HG02623 (cell line): ENCODE data around the gene DLEU7.

ENCODE experiments used
- ATAC-seq: cut with Tn5 transposase; IDR thresholded peaks from one replicate; pipeline ENCODE4 v1.9.1; 2021; ENCODE audit warnings: moderate library complexity; ENCODE audit not compliant: unreplicated experiment

Gene DLEU7

DNA sequence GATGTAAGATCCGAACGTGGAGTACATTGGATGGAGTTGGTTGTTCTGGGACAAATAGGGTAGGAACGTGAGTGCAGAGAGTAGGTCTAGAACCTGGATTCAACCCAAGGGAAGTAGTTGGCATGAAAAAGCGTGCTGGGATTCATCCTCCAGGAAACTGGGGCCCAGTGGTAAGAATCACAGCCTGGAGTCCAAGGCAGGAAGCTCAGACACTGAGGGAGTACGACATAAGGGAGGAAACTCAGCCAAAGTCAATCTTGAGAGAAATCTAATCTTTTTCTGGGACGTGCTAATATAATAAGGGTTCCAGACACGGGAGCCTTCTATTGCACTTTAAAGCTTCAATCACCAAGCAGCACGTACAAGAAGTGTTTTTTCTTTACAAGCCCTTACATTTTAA lies 46.4 kb downstream of the DLEU7 start:
- no peak for ATAC-seq

DNA sequence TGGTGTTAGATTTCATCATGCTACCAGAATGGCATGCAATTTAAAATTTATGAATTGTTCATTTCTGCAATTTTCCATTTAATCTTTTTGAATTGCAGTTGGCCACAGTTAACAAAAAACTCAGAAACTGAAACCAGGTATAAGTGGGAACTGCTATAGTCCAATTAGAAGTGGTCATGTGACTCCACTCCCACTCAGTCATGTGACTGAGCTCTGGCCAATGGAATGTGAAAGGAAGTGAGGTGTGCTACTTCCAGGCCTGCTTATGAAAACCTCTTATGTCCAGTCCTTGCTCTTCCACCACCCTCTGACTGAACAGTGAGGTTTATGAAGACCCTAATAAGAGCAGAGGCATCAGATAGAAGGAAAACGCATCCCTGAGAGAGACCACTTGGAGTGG lies 47.0 kb downstream of the DLEU7 start:
- ATAC-seq: no peak

DNA sequence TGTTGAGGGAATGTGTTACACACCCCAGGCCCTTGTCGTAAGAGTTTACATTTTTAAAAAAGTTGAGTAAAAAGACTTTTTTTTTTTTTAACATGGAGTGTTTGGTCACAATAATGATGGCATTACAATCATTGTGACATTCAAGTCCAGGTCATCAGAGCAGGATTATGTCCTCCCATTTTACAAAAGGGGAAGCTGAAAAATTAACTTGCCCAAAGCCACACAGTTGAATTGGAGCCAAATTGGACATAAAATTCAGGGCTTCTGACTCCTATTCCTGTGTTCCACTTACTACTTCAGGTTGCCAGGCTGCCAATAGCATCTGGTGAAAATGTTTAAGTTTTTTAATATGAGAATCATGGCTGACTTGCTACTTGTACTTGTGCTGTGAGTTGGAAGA lies 49.3 kb downstream of the DLEU7 start:
- no peak for ATAC-seq

DNA sequence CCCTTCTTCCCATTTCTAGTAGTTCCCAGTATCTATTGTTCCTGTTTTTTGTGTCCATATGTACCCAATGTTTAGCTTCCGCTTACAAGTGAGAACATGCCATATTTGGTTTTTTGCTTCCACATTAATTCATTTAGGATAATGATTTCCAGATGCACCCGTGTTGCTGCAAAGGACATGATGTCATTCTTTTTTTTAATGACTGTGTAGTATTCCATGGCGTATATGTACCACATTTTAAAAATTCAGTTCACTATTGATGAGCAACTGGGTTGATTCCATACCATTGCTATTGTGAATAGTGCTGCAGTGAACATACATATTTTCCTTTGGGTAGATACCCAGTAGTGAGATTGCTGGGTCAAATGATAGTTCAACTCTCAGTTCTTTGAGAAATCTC lies 50.5 kb downstream of the DLEU7 start:
- no peak for ATAC-seq

DNA sequence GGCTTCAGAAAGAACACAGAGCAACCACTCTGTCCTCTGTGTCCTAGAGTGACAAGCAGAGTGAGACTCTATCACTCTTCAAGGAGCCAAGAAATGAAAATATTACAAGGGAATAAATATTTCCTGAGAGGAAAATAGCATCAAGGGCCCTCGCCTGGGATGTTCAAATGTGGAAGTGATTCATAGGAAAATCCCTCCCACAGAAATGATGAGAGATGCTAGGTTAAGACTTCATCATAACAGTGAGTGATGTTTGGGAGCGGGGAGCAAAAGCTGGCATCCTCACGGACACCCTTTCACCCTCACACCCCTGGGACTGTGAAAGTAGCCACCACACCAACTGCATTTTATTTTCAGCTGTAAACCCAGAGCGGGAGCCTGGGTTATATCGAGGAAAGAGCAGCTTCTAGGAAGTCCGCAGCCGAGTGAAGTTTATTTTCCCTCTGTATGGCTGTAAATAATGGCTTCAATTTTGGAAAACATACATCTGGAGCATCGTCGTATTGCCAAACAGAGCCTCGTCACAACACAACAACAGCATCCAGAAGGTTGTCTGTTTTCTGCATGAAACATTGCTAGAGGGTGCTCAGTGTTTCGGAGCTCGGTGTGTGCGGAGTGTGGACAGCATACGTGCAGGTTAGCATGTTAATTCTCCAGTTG lies 54.8 kb downstream of the DLEU7 start:
- ATAC-seq: no peak

DNA sequence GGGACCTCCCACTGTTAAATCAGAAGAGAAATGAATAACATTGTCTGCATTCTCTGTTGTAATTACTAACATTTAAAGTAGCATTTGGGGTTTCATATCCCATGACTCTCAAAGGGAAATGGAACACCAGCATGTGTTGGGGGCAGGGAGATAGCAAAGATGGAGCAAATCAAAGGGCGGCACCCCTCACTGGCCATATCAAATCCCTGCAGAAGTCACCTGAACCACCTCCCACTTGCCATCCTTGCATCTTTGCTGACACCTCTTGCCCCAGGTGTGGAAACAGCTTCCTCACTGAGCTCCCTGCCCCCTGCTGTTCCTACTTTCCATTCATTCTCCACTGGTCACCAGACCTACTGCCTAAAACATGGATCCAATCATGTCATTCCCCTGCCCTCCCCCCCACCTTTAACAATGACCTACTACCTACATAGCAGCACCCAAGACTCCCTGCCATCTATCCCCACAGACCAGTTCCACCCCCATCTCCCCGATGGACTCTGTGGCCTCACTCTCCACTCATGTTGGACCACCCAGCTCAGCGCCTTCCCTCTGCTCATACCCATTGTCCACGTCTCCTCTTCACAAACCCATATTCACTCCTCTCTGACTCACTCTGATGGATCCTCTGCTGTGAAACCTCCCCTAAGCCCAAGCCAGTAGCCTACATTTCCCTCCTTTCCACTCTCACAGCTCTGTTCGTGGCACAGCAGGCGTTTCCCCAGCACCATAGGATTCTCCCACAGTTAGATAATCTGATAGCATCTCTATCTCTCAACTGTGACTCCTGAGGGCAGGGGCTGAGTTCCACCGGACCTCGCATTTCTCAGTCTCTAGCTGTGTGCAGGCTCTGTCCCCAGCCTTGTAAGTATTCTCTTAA lies 55.9 kb downstream of the DLEU7 start:
- no peak for ATAC-seq

DNA sequence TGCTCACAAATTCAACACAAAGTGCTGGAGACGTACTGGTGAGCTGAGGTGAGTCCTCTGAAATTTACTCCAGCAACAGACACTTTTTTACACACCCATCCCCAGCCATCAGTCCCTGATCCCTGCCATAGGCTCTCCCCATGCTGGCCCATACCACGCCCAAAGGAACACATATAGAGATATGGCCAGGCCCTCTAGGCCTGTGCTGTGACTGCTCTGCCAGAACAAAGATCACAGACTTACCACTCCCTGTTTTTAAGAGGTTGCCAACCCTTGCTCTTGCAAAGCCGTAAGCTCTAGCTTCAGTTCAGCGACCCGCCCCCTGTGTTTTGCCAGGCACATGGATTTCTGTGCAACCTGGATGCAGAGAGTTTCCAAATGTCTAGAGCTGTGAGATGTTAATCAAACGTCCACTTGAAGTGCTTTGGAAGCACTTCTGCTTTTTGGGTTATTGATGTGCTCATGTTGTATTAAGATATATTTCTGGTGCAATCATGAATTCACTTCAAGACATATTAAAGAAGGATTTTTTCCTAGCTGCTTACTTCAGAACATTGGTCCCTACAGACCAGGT lies 59.7 kb downstream of the DLEU7 start:
- ATAC-seq: no peak

DNA sequence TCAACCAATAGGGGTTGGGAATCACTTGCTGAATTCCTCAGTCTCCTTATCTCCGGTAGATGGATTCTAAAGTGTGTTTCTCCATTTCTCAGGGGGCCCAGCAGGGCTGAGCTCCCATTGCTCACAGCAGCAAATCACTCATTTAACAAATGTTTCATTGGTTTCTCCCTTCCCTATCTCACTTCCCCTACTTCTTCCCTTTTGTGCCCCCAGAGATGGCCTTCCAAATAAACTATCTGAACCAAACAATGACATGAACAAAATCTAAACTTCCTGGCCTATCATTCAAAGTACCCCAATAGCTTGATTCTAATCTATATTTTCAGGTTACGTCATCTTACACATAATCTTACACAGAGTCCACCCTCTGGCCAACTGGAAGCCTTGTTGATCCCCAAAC lies 60.4 kb downstream of the DLEU7 start:
- ATAC-seq: no peak

DNA sequence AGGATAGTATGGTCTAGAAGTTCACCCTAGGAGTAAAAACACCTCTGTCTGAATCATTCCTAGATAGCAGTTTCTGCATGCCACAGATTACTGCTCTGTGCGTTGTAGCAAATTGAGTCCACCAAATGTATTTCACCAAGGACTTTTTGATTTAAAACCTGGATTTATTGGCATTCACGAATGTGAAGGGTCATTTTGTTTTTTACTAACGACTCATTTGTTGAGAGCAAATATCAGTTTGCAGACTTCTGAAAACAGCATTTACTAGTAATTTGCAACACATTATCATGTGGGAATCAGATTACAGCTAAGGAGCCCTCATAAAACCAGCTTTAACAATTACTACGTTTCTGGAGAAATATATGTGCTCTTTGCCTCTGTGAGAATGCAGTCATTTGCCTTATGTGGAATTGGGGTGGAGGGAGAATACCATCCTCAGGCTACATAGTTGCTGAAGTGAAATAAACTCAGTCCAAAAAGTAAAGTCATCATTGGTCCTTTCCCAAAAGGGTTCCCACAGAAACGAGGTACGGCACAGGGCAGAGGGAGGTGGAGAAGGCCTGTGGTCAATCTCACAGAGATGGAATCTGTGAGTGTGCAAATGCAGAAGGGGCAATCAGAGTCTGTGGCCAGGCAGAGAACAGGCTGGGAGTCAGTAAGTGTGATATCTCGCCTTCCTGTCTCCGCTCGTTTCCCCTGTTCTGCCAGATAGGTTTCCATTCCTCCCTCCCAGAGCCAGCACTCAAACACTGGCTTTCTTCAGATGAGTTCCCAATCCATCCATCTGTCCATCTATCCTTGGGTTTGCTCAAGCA lies 63.1 kb downstream of the DLEU7 start:
- ATAC-seq: no peak

DNA sequence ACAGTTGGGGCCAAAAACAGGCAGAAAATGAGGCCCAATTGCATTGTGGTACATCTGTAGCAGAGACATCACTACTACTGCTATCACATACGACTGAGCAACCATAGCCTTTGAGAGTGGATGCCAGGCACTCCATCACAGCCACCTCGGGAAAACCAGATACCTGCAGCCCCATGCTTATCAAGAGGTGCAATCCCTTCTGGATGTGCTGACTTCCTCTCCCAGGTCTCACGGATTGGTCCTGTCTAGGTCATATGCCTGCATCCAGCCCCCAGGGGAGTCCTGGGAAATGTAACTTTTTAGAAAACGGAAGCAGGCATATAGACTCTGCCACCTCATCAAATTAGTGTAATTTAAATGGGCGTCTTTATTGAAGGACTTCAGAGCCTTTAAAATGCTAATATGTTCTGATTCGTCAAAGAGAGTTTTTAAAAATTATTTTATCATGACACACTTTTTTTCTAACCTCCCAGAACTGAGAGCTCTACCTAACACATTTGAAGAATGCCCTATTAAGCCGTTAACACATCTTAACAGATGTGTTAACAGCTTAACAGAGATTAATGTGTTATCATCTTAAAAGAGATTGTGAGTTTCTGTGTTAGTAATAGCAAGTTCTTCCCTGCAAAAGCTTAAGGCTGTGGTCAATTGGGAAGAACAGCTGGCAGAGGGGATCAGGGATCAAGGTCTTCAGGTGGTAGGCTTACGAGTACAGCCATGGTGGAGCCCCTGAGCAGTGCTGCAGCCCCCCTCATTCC lies 63.9 kb downstream of the DLEU7 start:
- ATAC-seq: no peak
